ENCODE measurements around the gene PIK3R3.

The PIK3R3 gene

GRCh38 chr1:46020010-46020409, 112.4 kb downstream of the PIK3R3 start:
- DNase-seq: no peak

GRCh38 chr1:46019348-46019747, 113.1 kb downstream of the PIK3R3 start:
- no peak for DNase-seq

- no peak for DNase-seq
Observed at GRCh38 chr1:46017876-46018503, 114.4 kb downstream of the PIK3R3 start.

- DNase-seq: no peak
Observed at GRCh38 chr1:46013581-46013980, 118.8 kb downstream of the PIK3R3 start.

- DNase-seq: no peak
Observed at GRCh38 chr1:46012236-46012635, 120.2 kb downstream of the PIK3R3 start.

- DNase-seq: no peak
Observed at GRCh38 chr1:46011121-46011695, 121.2 kb downstream of the PIK3R3 start.

GRCh38 chr1:46010611-46011010, 121.8 kb downstream of the PIK3R3 start:
- DNase-seq: no peak

GRCh38 chr1:46008585-46008984, 123.8 kb downstream of the PIK3R3 start:
- DNase-seq: no peak

- DNase-seq: no peak
Observed at GRCh38 chr1:46005594-46005993, 126.8 kb downstream of the PIK3R3 start.

GRCh38 chr1:46004492-46004891, 127.9 kb downstream of the PIK3R3 start:
- no peak for DNase-seq

- no peak for DNase-seq
Observed at GRCh38 chr1:46003315-46003714, 129.1 kb downstream of the PIK3R3 start.

- no peak for DNase-seq
Observed at GRCh38 chr1:46002551-46003150, 129.8 kb downstream of the PIK3R3 start.

GRCh38 chr1:46001081-46001785, 131.2 kb downstream of the PIK3R3 start:
- DNase-seq: no peak

GRCh38 chr1:45999507-45999906, 132.9 kb downstream of the PIK3R3 start:
- DNase-seq: no peak

- DNase-seq: no peak
Observed at GRCh38 chr1:45998020-45998617, 134.3 kb downstream of the PIK3R3 start.

- no peak for DNase-seq
Observed at GRCh38 chr1:45995298-45995697, 137.1 kb downstream of the PIK3R3 start.

GRCh38 chr1:45994423-45994822, 138.0 kb downstream of the PIK3R3 start:
- DNase-seq: no peak

Data from kidney glomerular epithelial cell (primary cell).